Measurements from ENCODE around the gene SLC17A9.

- TF ChIP-seq EZH2 (IDR thresholded peaks at IDR 0.05) (no peak), POLR2AphosphoS5 (IDR thresholded peaks at IDR 0.05; ENCODE audit: borderline replicate concordance, low read depth, low read length) (no peak)
Observed at GRCh38 chr20:62952968-62953838, 694 bp downstream of the SLC17A9 start.

All from SK-N-MC (cell line).